Keratinocyte (primary cell): ENCODE results near the gene LRRC4C. TPM values are rescaled to one million over a fixed set of nuclear protein-coding genes. Genes with fewer than 3 reads are reported as not detected.

Experiments
- DNase-seq: peaks from one replicate; pipeline ENCODE4 v3.0.0-alpha.2; 2011; ENCODE audit warnings: low read depth, missing footprints, low spot score
- FAIRE-seq: peaks from 2 replicates; lab custom pipeline; 2011; peaks lifted over from hg19 to GRCh38; lab: Jason Lieb, UNC
- H2AFZ ChIP-seq: 2 replicates; pipeline ENCODE4 v1.6.0; 2012; ENCODE audit warnings: low read length, control low read depth, inconsistent platforms; ENCODE audit not compliant: control insufficient read depth
- H3K27ac ChIP-seq: 2 replicates; pipeline ENCODE4 v1.5.1; 2011; ENCODE audit warnings: low read length; ENCODE audit not compliant: control insufficient read depth, insufficient read depth
- H3K27me3 ChIP-seq: 3 replicates; pipeline ENCODE4 v1.6.0; 2011; ENCODE audit warnings: low read length; ENCODE audit not compliant: control insufficient read depth, insufficient read depth; ENCODE audit errors: extremely low read depth
- H3K36me3 ChIP-seq, 2 experiments: 2 replicates in 1 of 2; 3 replicates in 1 of 2; pipeline ENCODE4 v1.5.1; 2011; ENCODE audit warnings: low read length in 2 of 2, mild to moderate bottlenecking in 1 of 2; ENCODE audit not compliant: control insufficient read depth in 2 of 2, insufficient read depth in 2 of 2; ENCODE audit errors: extremely low read depth in 1 of 2
- H3K4me1 ChIP-seq: 3 replicates; pipeline ENCODE4 v1.5.1; 2011; ENCODE audit warnings: low read length; ENCODE audit not compliant: control insufficient read depth, insufficient read depth; ENCODE audit errors: extremely low read depth
- H3K4me2 ChIP-seq: 3 replicates; pipeline ENCODE4 v1.6.0; 2011; ENCODE audit warnings: low read depth, low read length; ENCODE audit not compliant: control insufficient read depth, insufficient read depth; ENCODE audit errors: extremely low read depth
- H3K4me3 ChIP-seq, 3 experiments: fragments of 200-600 bp in 1 of 3; sonication (generic) in 1 of 3; 2 replicates in 2 of 3; 3 replicates in 1 of 3; pipeline ENCODE4 v1.5.1; 2011 to 2016; ENCODE audit warnings: low read length in 3 of 3, mild to moderate bottlenecking in 3 of 3, control low read depth in 2 of 3, inconsistent platforms in 1 of 3, low read depth in 1 of 3, mixed read lengths in 1 of 3, mixed run types in 1 of 3, moderate library complexity in 1 of 3; ENCODE audit not compliant: control insufficient read depth in 2 of 3, insufficient read depth in 2 of 3; ENCODE audit errors: extremely low read depth in 1 of 3
- H3K79me2 ChIP-seq: 2 replicates; pipeline ENCODE4 v1.6.0; 2012; ENCODE audit warnings: low read length; ENCODE audit not compliant: control insufficient read depth, insufficient read depth
- H3K9ac ChIP-seq: 3 replicates; pipeline ENCODE4 v1.6.0; 2011; ENCODE audit warnings: low read length; ENCODE audit not compliant: control insufficient read depth, insufficient read depth; ENCODE audit errors: extremely low read depth
- H3K9me1 ChIP-seq: 3 replicates; pipeline ENCODE4 v1.6.0; 2011; ENCODE audit warnings: low read length; ENCODE audit not compliant: control insufficient read depth, insufficient read depth; ENCODE audit errors: extremely low read depth
- H3K9me3 ChIP-seq: 2 replicates; pipeline ENCODE4 v1.5.1; 2012; ENCODE audit warnings: low read depth, low read length; ENCODE audit not compliant: control insufficient read depth
- H4K20me1 ChIP-seq: 3 replicates; pipeline ENCODE4 v1.6.0; 2011; ENCODE audit warnings: low read length; ENCODE audit not compliant: control insufficient read depth, insufficient read depth; ENCODE audit errors: extremely low read depth
- CTCF ChIP-seq, 3 experiments: IDR thresholded peaks in 1 of 3; conservative IDR thresholded peaks in 1 of 3; optimal IDR thresholded peaks in 1 of 3; 2 replicates in 2 of 3; 3 replicates in 1 of 3; pipeline versions ENCODE3 to v1.5.1; 2011; ENCODE audit warnings: low read length in 3 of 3, mild to moderate bottlenecking in 3 of 3, moderate library complexity in 2 of 3, control low read depth in 1 of 3, inconsistent platforms in 1 of 3; ENCODE audit not compliant: insufficient read depth in 2 of 3; ENCODE audit errors: extremely low read depth in 1 of 3
- EZH2 ChIP-seq: IDR thresholded peaks from one replicate; pipeline ENCODE4 v1.6.1; 2012; ENCODE audit warnings: inconsistent platforms, mild to moderate bottlenecking, low read length, moderate library complexity
- dilution Hi-C: fragments of 300-500 bp; cut with MboI; formaldehyde crosslinking; loops from one replicate; pipeline ENCODE4 v1.7.0; 2020; ENCODE audit warnings: low sequenced_read_pairs; ENCODE audit not compliant: extremely low pct_ligation_motif_present
- polyA plus RNA-seq, 5 experiments: library from polyadenylated mRNA; depleted of rRNA in 3 of 5; stranded (reverse) in 3 of 5; stranded (forward) in 1 of 5; unstranded in 1 of 5; fragments of >200 nt; gene quantifications; 1 replicate in 1 of 5; 2 replicates in 3 of 5; 3 replicates in 1 of 5; pipeline versions ENCODE4 v1.2.1 to v1.2.3, GENCODE V29; 2011 to 2012; ENCODE audit warnings: missing spikeins in 2 of 5, low read depth in 1 of 5, low replicate concordance in 1 of 5

LRRC4C gene
- polyA plus RNA-seq, 1 donor (not counting 4 experiments of a cell fraction or from before 2014, with no cell fraction given): not detected

GRCh38 chr11:41398175-41398574, 61.3 kb downstream of the LRRC4C start:
- no peaks in the 10 kb centered on the region for H4K20me1 ChIP-seq
- no peak for FAIRE-seq
- no peak overlapping the region for H3K4me3 ChIP-seq

GRCh38 chr11:41394521-41395195, 64.8 kb downstream of the LRRC4C start:
- TF ChIP-seq EZH2: no peak
- TF ChIP-seq CTCF (optimal IDR thresholded peaks at IDR 0.05 in 1 of 3, IDR thresholded peaks at IDR 0.05 in 1 of 3, conservative IDR thresholded peaks at IDR 0.05 in 1 of 3; ENCODE audit: extremely low read depth in 1 of 3, insufficient read depth in 2 of 3, low read length in 3 of 3): no peak
- no peak overlapping the region for H2AFZ ChIP-seq
- no peak overlapping the region for H3K27ac ChIP-seq
- no peak for DNase-seq
- no peaks in the 10 kb centered on the region for H4K20me1 ChIP-seq
- no peaks in the 10 kb centered on the region for H3K79me2 ChIP-seq
- H3K4me1 ChIP-seq: no peaks in the 10 kb centered on the region
- no peaks in the 10 kb centered on the region for H3K36me3 ChIP-seq
- no peak overlapping the region for H3K9ac ChIP-seq
- H3K9me3 ChIP-seq: no peaks in the 10 kb centered on the region
- dilution Hi-C loops: no loop called here
- H3K9me1 ChIP-seq: no peaks in the 10 kb centered on the region
- H3K4me3 ChIP-seq: no peak overlapping the region
- no peak overlapping the region for H3K4me2 ChIP-seq
- no peak for FAIRE-seq
- H3K27me3 ChIP-seq: no peaks in the 10 kb centered on the region

More at GRCh38 chr11:41398175-41398574, 61.3 kb downstream of the LRRC4C start:
- TF ChIP-seq EZH2: no peak
- no peak for TF ChIP-seq CTCF (optimal IDR thresholded peaks at IDR 0.05 in 1 of 3, IDR thresholded peaks at IDR 0.05 in 1 of 3, conservative IDR thresholded peaks at IDR 0.05 in 1 of 3; ENCODE audit: extremely low read depth in 1 of 3, insufficient read depth in 2 of 3, low read length in 3 of 3)
- no peaks in the 10 kb centered on the region for H3K9me1 ChIP-seq
- H3K9me3 ChIP-seq: no peaks in the 10 kb centered on the region
- no peaks in the 10 kb centered on the region for H3K27me3 ChIP-seq
- H3K79me2 ChIP-seq: no peaks in the 10 kb centered on the region
- H3K4me2 ChIP-seq: no peak overlapping the region
- H2AFZ ChIP-seq: no peak overlapping the region
- no peak overlapping the region for H3K27ac ChIP-seq
- dilution Hi-C loops: no loop called here
- H3K9ac ChIP-seq: no peak overlapping the region
- no peaks in the 10 kb centered on the region for H3K4me1 ChIP-seq
- no peaks in the 10 kb centered on the region for H3K36me3 ChIP-seq
- DNase-seq: no peak
